ENCODE results near the gene TRPM3. TPM values are rescaled to one million over a fixed set of nuclear protein-coding genes. Genes with fewer than 3 reads are reported as not detected.

Gene TRPM3
- total and polyA plus RNA-seq, 2 of the 8 experiments (the other 6 are each of a cell fraction or from before 2014, with no cell fraction given) = 2.4 to 10.9 TPM

- H3K23ac ChIP-seq (ENCODE audit: insufficient read length) = no peak overlapping the region
- no peaks in the 10 kb centered on the region; the same call in 1 of the 2 replicates for H3K79me1 ChIP-seq (ENCODE audit: low read depth, low read length)
- H3K18ac ChIP-seq (ENCODE audit: extremely low read depth, low read length) = no peak overlapping the region
- H3K27me3 ChIP-seq (replicated peaks in 1 of 4; ENCODE audit: control insufficient read depth in 3 of 4, extremely low read depth in 1 of 4, insufficient read depth in 3 of 4, low read length in 3 of 4) = no peaks in the 10 kb centered on the region
- ChIA-PET CTCF (ENCODE audit: partially characterized antibody) (no interaction called here), POLR2A (ENCODE audit: partially characterized antibody) (no interaction called here)
- no peak overlapping the region for H2BK20ac ChIP-seq (ENCODE audit: low read length)
- H2BK15ac ChIP-seq (ENCODE audit: low read length) = no peak overlapping the region
- H3K23me2 ChIP-seq (ENCODE audit: low read depth, low read length) = no peaks in the 10 kb centered on the region
- H3K9ac ChIP-seq (replicated peaks in 1 of 4; ENCODE audit: extremely low read depth in 1 of 4, low read depth in 3 of 4, low read length in 3 of 4) = no peak overlapping the region
- 86% methylated on average over 1 of the region's 1 CpG; no CpG with 5 or more reads in 1 of the 2 experiments for WGBS, 2 experiments (ENCODE audit: extremely low coverage in 1 of 2, insufficient coverage in 1 of 2, insufficient read length in 1 of 2, insufficient replicate concordance in 2 of 2, low coverage in 1 of 2, low lambda C conversion rate in 2 of 2, missing lambda C conversion rate in 1 of 2)
- no peak overlapping the region for H4K8ac ChIP-seq (ENCODE audit: extremely low read depth, insufficient read depth, low read length)
- no peaks in the 10 kb centered on the region for H3K4me1 ChIP-seq (replicated peaks in 1 of 4; ENCODE audit: control insufficient read depth in 3 of 4, insufficient read depth in 4 of 4, low read length in 3 of 4)
- H3K14ac ChIP-seq (ENCODE audit: insufficient read length) = no peak overlapping the region
- H2BK120ac ChIP-seq (replicated peaks; ENCODE audit: low read depth, low read length) = no peak overlapping the region
- H2BK5ac ChIP-seq (ENCODE audit: low read depth, low read length) = no peak overlapping the region
- H2AFZ ChIP-seq (ENCODE audit: low read length) = no peak overlapping the region
- H3K36me3 ChIP-seq (ENCODE audit: control insufficient read depth in 2 of 4, insufficient read depth in 4 of 4, low read length in 3 of 4) = no peaks in the 10 kb centered on the region
- no peak overlapping the region for H3K27ac ChIP-seq (ENCODE audit: low read depth, low read length)
- DNase-seq (ENCODE audit: low read depth in 1 of 2, low spot score in 2 of 2) = no peak
- no peak for FAIRE-seq
- H3K4me3 ChIP-seq (ENCODE audit: extremely low read depth in 1 of 4, insufficient read depth in 2 of 4, low read depth in 3 of 4, low read length in 4 of 4) = no peak overlapping the region
- no peak overlapping the region for H3K56ac ChIP-seq (replicated peaks; ENCODE audit: insufficient read length, low read depth, low read length)
- no peak overlapping the region for H4K91ac ChIP-seq (replicated peaks; ENCODE audit: insufficient read length, low read length)
- H3K79me2 ChIP-seq (ENCODE audit: control insufficient read depth in 1 of 2, insufficient read depth in 2 of 2, low read length in 2 of 2) = no peaks in the 10 kb centered on the region
- H3K4ac ChIP-seq (replicated peaks; ENCODE audit: insufficient read length, low read depth, low read length) = no peak overlapping the region
- no peak overlapping the region for H2BK12ac ChIP-seq (ENCODE audit: low read depth, low read length)
- no peak overlapping the region for H2AK5ac ChIP-seq (ENCODE audit: low read depth, low read length)
- no peaks in the 10 kb centered on the region for H3K9me3 ChIP-seq (ENCODE audit: insufficient read depth in 2 of 2, low read depth in 1 of 2, low read length in 1 of 2)
- no peak overlapping the region for H3K4me2 ChIP-seq (ENCODE audit: insufficient read depth in 1 of 2, low read depth in 2 of 2, low read length in 2 of 2)
- H4K5ac ChIP-seq (ENCODE audit: insufficient read length, low read depth, low read length) = no peak overlapping the region
- no peaks in the 10 kb centered on the region for H4K20me1 ChIP-seq (replicated peaks in 1 of 2; ENCODE audit: control insufficient read depth in 1 of 2, insufficient read depth in 2 of 2, low read length in 2 of 2)
- TF ChIP-seq MAX (IDR thresholded peaks at IDR 0.05) = no peak
- TF ChIP-seq BCL11A (IDR thresholded peaks at IDR 0.05; ENCODE audit: low read depth in 2 of 2, low read length in 2 of 2) = no peak
- TF ChIP-seq NANOG (IDR thresholded peaks at IDR 0.05; ENCODE audit: insufficient read depth, low read depth, low read length, poor library complexity, severe bottlenecking) = no peak
- TF ChIP-seq TCF12 (IDR thresholded peaks at IDR 0.05; ENCODE audit: low read depth, low read length) = no peak
- TF ChIP-seq EP300 (IDR thresholded peaks at IDR 0.05; ENCODE audit: borderline replicate concordance in 1 of 2, low read depth in 2 of 2, low read length in 2 of 2) = no peak
- TF ChIP-seq SP4 (IDR thresholded peaks at IDR 0.05; ENCODE audit: low read length) = no peak
- TF ChIP-seq KDM1A (IDR thresholded peaks at IDR 0.05; ENCODE audit: borderline replicate concordance, low read length) = no peak
- no peak for TF ChIP-seq E2F6 (IDR thresholded peaks at IDR 0.05)
- TF ChIP-seq ZNF274 (IDR thresholded peaks at IDR 0.05; ENCODE audit: borderline replicate concordance, extremely low read depth, low read length) = no peak
- TF ChIP-seq SAP30 (IDR thresholded peaks at IDR 0.05; ENCODE audit: insufficient read depth, insufficient replicate concordance, low read length) = no peak
- TF ChIP-seq KDM5A (IDR thresholded peaks at IDR 0.05; ENCODE audit: low read length) = no peak
- TF ChIP-seq BRCA1 (IDR thresholded peaks at IDR 0.05; ENCODE audit: low read depth, low read length) = no peak
- no peak for TF ChIP-seq KDM4A (IDR thresholded peaks at IDR 0.05; ENCODE audit: low read depth, low read length, severe bottlenecking)
These were observed 137.6 kb downstream of the TRPM3 start for GRCh38 chr9:70983723-70984295.

Measured in H1 (cell line).